ENCODE data around the gene KLHL10.

KLHL10 gene

DNA sequence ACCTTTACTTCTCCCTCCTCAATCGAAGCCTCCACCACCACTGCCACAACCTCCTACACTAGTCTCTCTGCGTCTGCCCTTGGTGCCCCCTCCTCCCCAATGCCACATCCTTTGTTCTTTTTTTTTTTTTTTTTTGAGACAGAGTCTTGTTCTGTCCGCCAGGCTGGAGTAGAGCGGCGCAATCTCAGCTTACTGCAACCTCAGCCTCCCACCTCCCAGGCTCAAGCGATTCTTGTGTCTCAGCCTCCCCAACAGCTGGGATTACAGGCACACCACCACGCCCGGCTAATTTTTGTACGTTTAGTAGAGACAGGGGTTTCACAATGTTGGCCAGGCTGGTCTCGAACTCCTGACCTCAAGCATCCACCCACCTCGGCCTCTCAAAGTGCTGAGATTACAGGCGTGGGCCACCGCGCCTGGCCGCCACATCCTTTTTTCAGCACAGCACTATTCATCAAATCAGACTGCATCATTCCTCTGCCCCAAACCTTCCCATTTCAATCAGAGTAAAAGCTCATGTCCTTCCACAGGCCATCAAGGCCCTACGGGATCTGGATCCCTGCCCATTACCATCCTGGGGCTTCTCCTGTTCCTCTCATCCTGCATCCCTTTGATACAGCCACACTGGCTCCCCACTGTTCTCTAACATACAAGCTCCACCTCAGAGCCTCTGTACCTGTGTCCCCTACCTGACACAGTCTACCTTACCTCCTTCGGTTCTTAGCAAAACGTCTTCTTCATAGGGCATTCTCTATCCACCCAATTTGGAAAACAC lies 25.6 kb downstream of the KLHL10 start:
- WGBS, 2 experiments (ENCODE audit: insufficient coverage in 2 of 2), result 84 to 89% methylated on average over 15 to 16 of the region's 18 CpGs
- no peak overlapping the region for H3K27ac ChIP-seq (ENCODE audit: low read depth, low read length, severe bottlenecking)

DNA sequence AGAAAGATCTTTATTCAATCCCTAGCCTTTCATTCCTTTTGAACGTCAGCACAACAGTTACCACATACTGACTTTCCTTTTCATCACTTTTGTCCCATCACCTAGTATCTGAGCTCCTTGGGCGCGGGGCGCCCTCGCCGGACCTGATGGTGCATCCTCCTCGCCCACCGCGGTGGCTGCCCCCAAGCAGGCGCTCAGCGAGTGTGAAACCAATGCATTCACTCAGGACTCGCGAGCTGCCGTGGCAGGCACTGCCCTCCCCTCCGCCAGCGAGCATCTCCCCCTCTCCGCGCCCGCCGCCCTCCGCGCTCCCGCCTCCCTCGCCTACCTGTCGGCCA lies 26.8 kb downstream of the KLHL10 start:
- Histone ChIP-seq H3K4me1 (ENCODE audit: control insufficient read depth, insufficient read depth, low read length, poor library complexity, severe bottlenecking) (peaks cover 10% of the 10 kb centered on the region), H3K27ac (ENCODE audit: low read depth, low read length, severe bottlenecking) (peak overlapping the region; percentile 88), H3K36me3 (ENCODE audit: control insufficient read depth, insufficient read depth, low read length) (peaks cover 28% of the 10 kb centered on the region), H3K4me3 (ENCODE audit: extremely low read depth, insufficient read depth, low read length, poor library complexity, severe bottlenecking) (peak overlapping the region; percentile 90), H3K9me3 (ENCODE audit: control insufficient read depth, low read length) (no peaks in the 10 kb centered on the region)
- 0% methylated on average over 24 to 25 of the region's 25 CpGs for WGBS, 2 experiments (ENCODE audit: insufficient coverage in 2 of 2)

More for the DNA sequence above, 25.6 kb downstream of the KLHL10 start:
- Histone ChIP-seq H3K4me3 (ENCODE audit: extremely low read depth, insufficient read depth, low read length, poor library complexity, severe bottlenecking) (no peak overlapping the region), H3K36me3 (ENCODE audit: control insufficient read depth, insufficient read depth, low read length) (peaks cover 16% of the 10 kb centered on the region), H3K9me3 (ENCODE audit: control insufficient read depth, low read length) (no peaks in the 10 kb centered on the region), H3K4me1 (ENCODE audit: control insufficient read depth, insufficient read depth, low read length, poor library complexity, severe bottlenecking) (peaks cover 10% of the 10 kb centered on the region)

DNA sequence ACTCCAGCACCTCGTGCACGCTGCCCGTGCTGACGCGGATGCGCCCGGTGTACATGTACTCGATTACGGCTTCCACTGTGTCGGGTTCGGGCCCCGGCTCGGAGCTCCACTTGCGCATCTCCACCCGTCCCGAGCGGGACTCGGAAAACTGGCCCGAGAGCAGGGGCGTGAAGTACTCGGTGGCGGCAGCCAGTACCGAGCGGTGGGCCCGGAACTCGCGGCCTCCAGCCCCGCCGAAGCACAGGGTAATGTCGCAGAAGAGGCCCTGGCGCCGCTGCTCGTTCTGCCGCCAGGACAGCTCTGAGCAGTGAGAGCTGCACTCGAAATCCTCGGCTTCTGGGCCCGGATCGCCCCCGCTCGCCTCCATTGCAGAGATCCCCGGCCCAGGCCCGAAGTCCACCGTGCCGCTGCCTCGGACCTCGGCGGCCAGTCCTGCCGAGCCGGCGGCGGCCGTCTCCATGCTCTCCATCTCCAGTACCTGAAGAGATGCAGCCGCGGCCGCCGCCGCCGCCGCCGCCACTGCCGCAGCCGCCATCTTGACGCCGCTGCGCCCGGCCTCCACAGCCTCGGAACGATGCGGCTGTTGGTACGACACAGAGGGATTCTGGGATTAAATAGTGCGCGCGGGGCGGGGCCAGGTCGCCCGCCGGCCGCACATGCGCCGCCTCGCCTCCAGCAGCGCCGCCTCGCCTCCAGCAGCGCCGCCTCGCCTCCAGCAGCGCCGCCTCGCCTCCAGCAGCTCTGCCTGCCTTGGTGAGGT lies 27.4 kb downstream of the KLHL10 start, which contains the start of gene KLHL11:
Gene KLHL11 (minus strand): TSS at position 588 of the 760 bp plus-strand sequence. CDS start 53 bp downstream, at position 535.
- peaks cover 33% of the 10 kb centered on the region for H3K36me3 ChIP-seq (ENCODE audit: control insufficient read depth, insufficient read depth, low read length)
- H3K9me3 ChIP-seq (ENCODE audit: control insufficient read depth, low read length), result no peaks in the 10 kb centered on the region
- peak within 1 kb of the TSS; percentile 88 for H3K27ac ChIP-seq (ENCODE audit: low read depth, low read length, severe bottlenecking)
- H3K4me1 ChIP-seq (ENCODE audit: control insufficient read depth, insufficient read depth, low read length, poor library complexity, severe bottlenecking), result peaks cover 10% of the 10 kb centered on the region
- peak within 1 kb of the TSS; percentile 90 for H3K4me3 ChIP-seq (ENCODE audit: extremely low read depth, insufficient read depth, low read length, poor library complexity, severe bottlenecking)
- 0% methylated on average over 63 to 84 of the region's 90 CpGs for WGBS, 2 experiments (ENCODE audit: insufficient coverage in 2 of 2)

DNA sequence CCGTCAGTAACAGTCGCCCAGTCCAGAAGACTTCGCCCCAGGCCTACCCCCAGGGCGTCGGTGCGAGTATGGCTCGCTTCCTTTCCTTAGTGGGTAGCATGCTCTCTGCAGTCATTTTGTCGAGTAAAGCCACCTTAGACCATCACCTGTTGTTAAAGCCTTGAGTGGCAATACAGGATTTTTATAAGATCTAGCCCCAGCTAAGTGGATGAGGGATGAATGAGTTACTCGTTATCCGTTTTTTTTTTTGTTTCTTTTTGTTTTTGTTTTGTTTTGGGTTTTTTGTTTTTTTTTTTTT lies 27.9 kb downstream of the KLHL10 start:
- Histone ChIP-seq H3K27ac (ENCODE audit: low read depth, low read length, severe bottlenecking) (peak overlapping the region; percentile 88), H3K4me3 (ENCODE audit: extremely low read depth, insufficient read depth, low read length, poor library complexity, severe bottlenecking) (peak overlapping the region; percentile 90), H3K36me3 (ENCODE audit: control insufficient read depth, insufficient read depth, low read length) (peaks cover 39% of the 10 kb centered on the region), H3K9me3 (ENCODE audit: control insufficient read depth, low read length) (no peaks in the 10 kb centered on the region), H3K4me1 (ENCODE audit: control insufficient read depth, insufficient read depth, low read length, poor library complexity, severe bottlenecking) (peaks cover 10% of the 10 kb centered on the region)
- 11 to 20% methylated on average over 9 of the region's 10 CpGs for WGBS, 2 experiments (ENCODE audit: insufficient coverage in 2 of 2)

DNA sequence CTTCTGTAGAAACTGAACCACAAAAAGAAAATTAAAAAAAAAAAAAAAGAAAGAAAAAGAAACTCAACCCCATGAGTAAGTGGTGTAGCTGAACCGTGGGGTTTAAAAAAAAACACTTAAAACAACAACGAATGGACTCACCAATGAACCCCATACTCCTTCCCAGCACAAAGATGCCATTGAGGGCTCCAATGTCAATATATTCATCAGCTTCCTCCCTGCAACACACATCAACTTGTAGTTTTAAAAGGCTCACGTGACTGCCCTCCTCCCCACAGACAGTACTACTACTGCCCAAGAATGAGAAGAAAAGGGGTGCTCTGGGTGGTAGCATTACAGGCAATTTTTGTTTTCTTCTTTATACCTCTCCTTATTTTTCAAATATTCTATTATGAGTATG lies 30.9 kb downstream of the KLHL10 start:
- Histone ChIP-seq H3K27ac (ENCODE audit: low read depth, low read length, severe bottlenecking) (no peak overlapping the region), H3K36me3 (ENCODE audit: control insufficient read depth, insufficient read depth, low read length) (peaks cover 68% of the 10 kb centered on the region), H3K9me3 (ENCODE audit: control insufficient read depth, low read length) (no peaks in the 10 kb centered on the region), H3K4me3 (ENCODE audit: extremely low read depth, insufficient read depth, low read length, poor library complexity, severe bottlenecking) (no peak overlapping the region), H3K4me1 (ENCODE audit: control insufficient read depth, insufficient read depth, low read length, poor library complexity, severe bottlenecking) (peaks cover 2% of the 10 kb centered on the region)
- 100% methylated on average over 1 to 2 of the region's 3 CpGs for WGBS, 2 experiments (ENCODE audit: insufficient coverage in 2 of 2)

DNA sequence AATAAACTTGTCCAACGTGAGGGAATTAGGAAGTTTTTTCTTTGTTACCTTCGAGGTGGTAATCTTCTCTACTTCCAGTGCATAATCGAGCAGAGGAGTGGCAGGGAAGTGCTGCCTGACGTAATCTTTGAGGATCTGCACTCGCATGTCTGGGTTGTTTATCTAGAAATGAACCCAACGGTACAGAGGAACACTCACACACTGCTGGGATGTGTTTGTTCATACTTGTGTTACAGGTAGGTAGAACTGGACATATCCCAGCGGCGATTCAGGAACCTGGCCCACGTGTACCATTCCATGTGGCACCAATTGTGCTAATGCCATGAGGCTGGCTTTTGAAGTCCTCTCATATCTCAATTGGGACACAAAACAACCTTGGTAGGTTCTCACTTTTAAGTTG lies 31.8 kb downstream of the KLHL10 start:
- peaks cover 77% of the 10 kb centered on the region for H3K36me3 ChIP-seq (ENCODE audit: control insufficient read depth, insufficient read depth, low read length)
- no peak overlapping the region for H3K27ac ChIP-seq (ENCODE audit: low read depth, low read length, severe bottlenecking)
- no peak overlapping the region for H3K4me3 ChIP-seq (ENCODE audit: extremely low read depth, insufficient read depth, low read length, poor library complexity, severe bottlenecking)
- no peaks in the 10 kb centered on the region for H3K9me3 ChIP-seq (ENCODE audit: control insufficient read depth, low read length)
- H3K4me1 ChIP-seq (ENCODE audit: control insufficient read depth, insufficient read depth, low read length, poor library complexity, severe bottlenecking), result no peaks in the 10 kb centered on the region
- 95 to 98% methylated on average over 9 of the region's 9 CpGs for WGBS, 2 experiments (ENCODE audit: insufficient coverage in 2 of 2)

DNA sequence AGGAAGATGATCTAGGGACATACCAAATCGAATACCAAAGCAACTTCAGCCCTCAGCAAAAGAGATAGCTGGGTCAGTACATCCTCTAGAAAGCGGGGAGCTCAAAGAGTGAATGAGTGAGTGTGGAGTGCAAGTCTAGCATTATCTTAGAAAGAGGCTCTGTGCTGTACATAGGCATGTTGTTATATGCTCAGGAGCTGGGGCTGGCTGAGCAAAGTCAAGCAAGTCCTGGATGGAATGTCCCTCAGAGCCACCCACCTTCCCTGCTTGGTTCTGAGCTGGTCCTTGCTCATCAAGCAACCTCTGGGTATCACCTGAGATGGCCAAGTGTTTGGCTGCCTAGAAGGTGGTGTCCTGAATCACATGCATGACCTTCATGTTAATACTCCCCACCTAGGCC lies 32.5 kb downstream of the KLHL10 start:
- Histone ChIP-seq H3K27ac (ENCODE audit: low read depth, low read length, severe bottlenecking) (no peak overlapping the region), H3K36me3 (ENCODE audit: control insufficient read depth, insufficient read depth, low read length) (peaks cover 84% of the 10 kb centered on the region), H3K4me1 (ENCODE audit: control insufficient read depth, insufficient read depth, low read length, poor library complexity, severe bottlenecking) (no peaks in the 10 kb centered on the region), H3K9me3 (ENCODE audit: control insufficient read depth, low read length) (no peaks in the 10 kb centered on the region), H3K4me3 (ENCODE audit: extremely low read depth, insufficient read depth, low read length, poor library complexity, severe bottlenecking) (no peak overlapping the region)
- 92 to 100% methylated on average over 2 of the region's 2 CpGs for WGBS, 2 experiments (ENCODE audit: insufficient coverage in 2 of 2)

DNA sequence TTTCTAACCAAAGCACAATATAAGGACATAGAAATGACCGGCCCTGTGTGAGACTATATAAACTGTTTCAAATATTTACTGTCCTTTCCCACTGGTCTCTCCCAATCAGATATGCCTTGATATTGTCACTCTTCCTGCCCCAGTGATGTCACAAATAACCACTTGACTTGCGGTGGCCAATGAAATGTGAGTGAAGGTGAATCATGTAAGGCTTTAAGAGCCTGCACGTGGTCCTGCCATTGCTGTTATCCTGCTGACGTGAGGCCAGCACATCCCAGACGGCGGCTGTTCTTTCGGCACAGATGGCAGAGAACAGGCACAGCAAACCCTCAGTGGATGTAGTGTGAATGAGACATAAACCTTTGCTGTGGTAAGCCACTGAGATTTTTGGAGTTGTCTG lies 33.0 kb downstream of the KLHL10 start:
- Histone ChIP-seq H3K4me3 (ENCODE audit: extremely low read depth, insufficient read depth, low read length, poor library complexity, severe bottlenecking) (no peak overlapping the region), H3K9me3 (ENCODE audit: control insufficient read depth, low read length) (no peaks in the 10 kb centered on the region), H3K36me3 (ENCODE audit: control insufficient read depth, insufficient read depth, low read length) (peaks cover 85% of the 10 kb centered on the region), H3K4me1 (ENCODE audit: control insufficient read depth, insufficient read depth, low read length, poor library complexity, severe bottlenecking) (no peaks in the 10 kb centered on the region), H3K27ac (ENCODE audit: low read depth, low read length, severe bottlenecking) (no peak overlapping the region)
- 90 to 98% methylated on average over 5 to 6 of the region's 7 CpGs for WGBS, 2 experiments (ENCODE audit: insufficient coverage in 2 of 2)

DNA sequence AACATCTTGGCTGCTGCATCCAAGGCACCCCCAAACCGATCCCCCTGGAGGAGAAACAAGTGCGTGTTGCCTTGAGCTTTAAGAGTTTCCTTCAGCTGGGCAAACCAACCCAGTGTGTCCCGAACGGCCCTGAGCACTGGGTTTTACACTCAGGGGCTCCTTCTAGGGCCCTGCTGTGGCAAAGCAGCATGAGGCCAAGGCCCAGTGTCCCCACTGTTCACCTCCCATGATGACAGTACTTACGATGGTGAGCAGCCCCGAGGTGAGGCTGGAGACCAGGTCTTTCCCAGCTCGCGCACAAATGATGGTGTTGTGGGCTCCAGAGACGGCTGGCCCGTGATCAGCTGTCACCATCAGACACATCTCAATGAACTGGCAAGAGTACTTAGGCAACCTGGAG lies 34.2 kb downstream of the KLHL10 start:
- 94 to 95% methylated on average over 10 of the region's 10 CpGs for WGBS, 2 experiments (ENCODE audit: insufficient coverage in 2 of 2)
- Histone ChIP-seq H3K4me3 (ENCODE audit: extremely low read depth, insufficient read depth, low read length, poor library complexity, severe bottlenecking) (no peak overlapping the region), H3K9me3 (ENCODE audit: control insufficient read depth, low read length) (no peaks in the 10 kb centered on the region), H3K27ac (ENCODE audit: low read depth, low read length, severe bottlenecking) (no peak overlapping the region), H3K4me1 (ENCODE audit: control insufficient read depth, insufficient read depth, low read length, poor library complexity, severe bottlenecking) (no peaks in the 10 kb centered on the region), H3K36me3 (ENCODE audit: control insufficient read depth, insufficient read depth, low read length) (peaks cover 86% of the 10 kb centered on the region)

DNA sequence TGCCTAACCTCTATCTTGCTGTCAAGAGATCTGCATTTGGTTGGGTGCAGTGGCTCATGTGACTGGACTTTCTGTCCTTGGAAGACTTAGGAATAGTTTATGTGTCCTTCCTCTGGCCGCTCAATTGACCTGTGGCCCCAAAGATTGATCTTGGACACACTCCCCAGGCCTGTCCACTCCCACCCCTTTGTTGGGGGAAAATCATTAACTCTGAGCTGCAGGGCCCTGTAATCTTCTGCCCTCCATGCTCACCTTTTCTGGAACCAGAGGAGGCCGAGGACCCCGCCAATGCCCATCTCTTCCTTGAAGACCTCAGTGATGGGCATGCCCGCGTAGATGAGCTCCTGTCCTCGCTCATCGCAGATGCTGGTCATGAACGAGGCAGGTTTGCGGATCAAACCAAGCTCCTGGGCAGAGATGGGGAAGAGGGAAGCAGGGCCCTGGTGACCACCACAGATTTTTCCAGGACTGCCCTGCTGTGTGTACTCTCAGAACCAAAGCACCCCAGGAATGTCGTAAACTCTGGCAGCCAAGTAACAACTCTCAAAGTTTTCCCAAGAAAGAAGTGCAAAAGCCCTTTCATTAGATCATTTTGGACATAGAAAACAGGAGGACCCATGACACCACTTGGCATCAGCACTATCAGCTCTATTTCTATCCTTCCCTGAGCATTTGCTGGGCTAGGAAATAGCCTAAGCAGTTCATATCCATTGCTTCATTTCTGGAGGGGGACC lies 36.1 kb downstream of the KLHL10 start:
- WGBS, 2 experiments (ENCODE audit: insufficient coverage in 2 of 2), result 95 to 96% methylated on average over 9 to 10 of the region's 10 CpGs
- Histone ChIP-seq H3K4me1 (ENCODE audit: control insufficient read depth, insufficient read depth, low read length, poor library complexity, severe bottlenecking) (no peaks in the 10 kb centered on the region), H3K4me3 (ENCODE audit: extremely low read depth, insufficient read depth, low read length, poor library complexity, severe bottlenecking) (no peak overlapping the region), H3K27ac (ENCODE audit: low read depth, low read length, severe bottlenecking) (no peak overlapping the region), H3K36me3 (ENCODE audit: control insufficient read depth, insufficient read depth, low read length) (peaks cover 88% of the 10 kb centered on the region), H3K9me3 (ENCODE audit: control insufficient read depth, low read length) (no peaks in the 10 kb centered on the region)
